Mucosa of rectum (tissue), 2 donors: ENCODE measurements around the gene TEN1.

Experiments
- H3K27ac ChIP-seq, 2 donors: one replicate each; pipeline ENCODE4 v1.7.0; 2013; ENCODE audit warnings: inconsistent platforms in 2 of 2, low read depth in 2 of 2, low read length in 2 of 2
- H3K27me3 ChIP-seq, 2 donors: one replicate each; pipeline ENCODE4 v1.7.0; 2013; ENCODE audit warnings: low read length in 2 of 2; ENCODE audit not compliant: control insufficient read depth in 2 of 2, insufficient read depth in 2 of 2
- H3K36me3 ChIP-seq, 2 donors: one replicate each; pipeline ENCODE4 v1.7.0; 2013; ENCODE audit warnings: low read length in 2 of 2; ENCODE audit not compliant: control insufficient read depth in 2 of 2, insufficient read depth in 2 of 2
- H3K4me1 ChIP-seq, 2 donors: one replicate each; pipeline ENCODE4 v1.7.0; 2013; ENCODE audit warnings: low read length in 2 of 2, mild to moderate bottlenecking in 1 of 2; ENCODE audit not compliant: control insufficient read depth in 2 of 2, insufficient read depth in 2 of 2
- H3K4me3 ChIP-seq, 2 donors: one replicate each; pipeline ENCODE4 v1.7.0; 2013; ENCODE audit warnings: low read length in 2 of 2
- H3K9ac ChIP-seq, 2 donors: one replicate each; pipeline ENCODE4 v1.7.0; 2013; ENCODE audit warnings: low read length in 2 of 2, low read depth in 1 of 2, mild to moderate bottlenecking in 1 of 2
- H3K9me3 ChIP-seq, 2 donors: one replicate each; pipeline ENCODE4 v1.7.0; 2013; ENCODE audit warnings: low read length in 2 of 2; ENCODE audit not compliant: control insufficient read depth in 2 of 2
- donor health status: healthy.
- donor health status: Normal muscosa, but diverticular disease.

Gene TEN1

GRCh38 chr17:75978938-75979704 lies at the start of gene TEN1, which contains the start of gene ACOX1:
Gene TEN1, plus strand, starts transcription at chr17:75979240. Its CDS starts 6,953 bp downstream, at chr17:75986193.
Gene ACOX1, minus strand, starts transcription at chr17:75979166. Its CDS starts 93 bp downstream, at chr17:75979073.
- Histone ChIP-seq H3K9ac (peak within 1 kb of the TSS; percentile 97 to 99), H3K36me3 (peaks cover 0 to 2% of the 10 kb centered on the region in 2 donors), H3K4me3 (peak within 1 kb of the TSS; percentile 96 to 97), H3K27ac (peak within 1 kb of the TSS; percentile 99), H3K27me3 (no peaks in the 10 kb centered on the region), H3K9me3 (no peaks in the 10 kb centered on the region), H3K4me1 (peaks cover 31 to 36% of the 10 kb centered on the region in 2 donors)

DNA sequence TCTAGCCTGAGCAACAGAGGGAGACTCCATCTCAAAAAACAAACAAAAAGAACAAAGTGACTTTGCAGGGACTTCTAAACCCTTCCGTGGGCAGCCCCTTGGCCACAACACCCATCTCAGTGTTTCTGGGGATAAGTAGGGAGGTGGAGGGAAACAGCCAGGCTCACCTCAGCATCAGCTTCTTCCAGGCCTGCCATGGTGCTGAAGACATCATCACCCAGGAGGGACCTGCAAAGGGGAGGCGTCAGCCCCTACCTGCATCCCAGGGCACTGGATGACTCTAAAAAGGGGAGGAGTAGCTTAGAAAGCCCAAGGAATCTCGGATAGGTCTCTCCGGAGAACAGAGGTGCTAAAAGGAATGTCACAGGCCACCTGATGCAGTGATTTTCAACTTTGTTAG lies 48.0 kb upstream of the TEN1 start:
- Histone ChIP-seq H3K9me3 (no peaks in the 10 kb centered on the region), H3K9ac (no peak overlapping the region), H3K27me3 (no peaks in the 10 kb centered on the region), H3K27ac (no peak overlapping the region), H3K4me1 (no peaks in the 10 kb centered on the region), H3K4me3 (no peak overlapping the region), H3K36me3 (peaks cover 0 to 4% of the 10 kb centered on the region in 2 donors)

DNA sequence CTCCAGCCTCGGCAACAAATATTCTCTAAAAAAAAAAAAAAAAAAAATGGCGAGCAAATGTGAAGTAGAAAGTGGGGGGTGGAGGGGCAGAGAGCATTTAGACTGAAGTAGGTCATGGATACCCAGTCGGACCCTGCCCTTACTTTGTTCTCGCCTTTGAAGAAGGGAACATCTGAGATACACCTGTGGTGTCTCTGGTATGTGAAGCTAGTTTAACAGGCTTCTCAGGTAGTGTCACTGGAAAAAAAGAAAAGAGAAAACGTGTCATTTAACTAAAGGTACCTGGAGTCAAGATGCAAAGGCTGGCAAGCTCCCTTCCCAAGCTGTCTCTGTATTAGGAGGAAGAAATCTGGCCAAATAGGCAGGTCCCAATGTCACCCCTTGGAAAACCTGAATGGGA lies 46.2 kb upstream of the TEN1 start:
- Histone ChIP-seq H3K27me3 (no peaks in the 10 kb centered on the region), H3K4me3 (no peak overlapping the region), H3K4me1 (no peaks in the 10 kb centered on the region), H3K9me3 (no peaks in the 10 kb centered on the region), H3K9ac (no peak overlapping the region), H3K27ac (no peak overlapping the region), H3K36me3 (no peaks in the 10 kb centered on the region)

DNA sequence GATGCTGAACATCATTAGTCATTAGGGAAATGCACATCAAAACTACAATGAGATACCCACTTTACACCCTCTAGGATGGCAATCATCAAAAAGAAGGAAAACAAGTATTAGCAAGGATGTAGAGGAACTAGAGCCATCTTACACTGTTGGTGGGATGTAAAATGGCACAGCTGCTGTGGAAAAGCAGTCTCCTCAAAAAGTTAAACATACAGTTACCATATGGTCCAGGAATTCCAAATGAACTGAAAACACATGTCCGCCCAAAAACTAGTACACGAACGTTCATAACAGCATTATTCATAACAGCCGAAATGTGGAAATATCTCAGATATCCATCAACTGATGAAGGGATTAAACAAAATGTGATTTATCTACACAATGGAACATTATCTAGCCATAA lies 45.2 kb upstream of the TEN1 start:
- no peaks in the 10 kb centered on the region for H3K4me1 ChIP-seq
- H3K27ac ChIP-seq, result no peak overlapping the region
- no peaks in the 10 kb centered on the region for H3K36me3 ChIP-seq
- H3K27me3 ChIP-seq, result no peaks in the 10 kb centered on the region
- no peaks in the 10 kb centered on the region for H3K9me3 ChIP-seq
- H3K4me3 ChIP-seq, result no peak overlapping the region
- H3K9ac ChIP-seq, result no peak overlapping the region

GRCh38 chr17:75937652-75938051 lies 41.4 kb upstream of the TEN1 start:
- no peaks in the 10 kb centered on the region for H3K27me3 ChIP-seq
- peaks cover 4 to 8% of the 10 kb centered on the region in 2 donors for H3K4me1 ChIP-seq
- no peaks in the 10 kb centered on the region for H3K9me3 ChIP-seq
- no peak overlapping the region for H3K4me3 ChIP-seq
- peaks cover under 1 to 2% of the 10 kb centered on the region in 2 donors for H3K36me3 ChIP-seq
- no peak overlapping the region for H3K9ac ChIP-seq
- no peak overlapping the region for H3K27ac ChIP-seq

- H3K4me3 ChIP-seq, result peak within 1 kb of the TSS; percentile 77 to 82
- H3K27me3 ChIP-seq, result no peaks in the 10 kb centered on the region
- peak within 1 kb of the TSS; percentile 74 to 87 for H3K9ac ChIP-seq
- H3K27ac ChIP-seq, result peak within 1 kb of the TSS in 1 of 2 donors; percentile 58
- peaks cover 4 to 8% of the 10 kb centered on the region in 2 donors for H3K4me1 ChIP-seq
- peaks cover 10 to 19% of the 10 kb centered on the region in 2 donors for H3K36me3 ChIP-seq
- H3K9me3 ChIP-seq, result no peaks in the 10 kb centered on the region
Observed at GRCh38 chr17:75940727-75941441, 38.2 kb upstream of the TEN1 start, which contains the start of gene FBF1. Gene FBF1, minus strand, starts transcription at chr17:75941042. Its CDS starts 2,893 bp downstream, at chr17:75938149.

DNA sequence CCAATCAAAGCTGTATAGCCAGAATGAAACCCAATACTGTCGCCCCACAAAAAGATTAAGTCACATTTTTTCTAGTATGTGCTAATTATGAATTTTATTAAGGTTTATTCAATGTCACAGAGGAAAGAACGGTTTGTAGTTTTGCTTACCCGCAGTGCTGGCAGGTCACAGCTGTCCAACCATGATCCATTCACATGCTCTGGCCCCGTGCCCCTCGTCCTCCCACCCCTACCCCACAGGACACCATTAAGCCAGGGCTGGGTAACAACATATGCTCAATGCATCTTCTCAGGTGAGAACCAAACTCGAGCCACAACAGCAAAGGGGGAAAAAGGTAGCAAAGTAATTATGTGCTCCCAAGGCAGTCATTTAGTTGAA lies 37.6 kb upstream of the TEN1 start:
- H3K4me3 ChIP-seq, result peak overlapping the region; percentile 34 to 82
- peaks cover 4 to 8% of the 10 kb centered on the region in 2 donors for H3K4me1 ChIP-seq
- H3K36me3 ChIP-seq, result peaks cover 12 to 24% of the 10 kb centered on the region in 2 donors
- H3K9me3 ChIP-seq, result no peaks in the 10 kb centered on the region
- no peak overlapping the region for H3K9ac ChIP-seq
- no peaks in the 10 kb centered on the region for H3K27me3 ChIP-seq
- no peak overlapping the region for H3K27ac ChIP-seq

DNA sequence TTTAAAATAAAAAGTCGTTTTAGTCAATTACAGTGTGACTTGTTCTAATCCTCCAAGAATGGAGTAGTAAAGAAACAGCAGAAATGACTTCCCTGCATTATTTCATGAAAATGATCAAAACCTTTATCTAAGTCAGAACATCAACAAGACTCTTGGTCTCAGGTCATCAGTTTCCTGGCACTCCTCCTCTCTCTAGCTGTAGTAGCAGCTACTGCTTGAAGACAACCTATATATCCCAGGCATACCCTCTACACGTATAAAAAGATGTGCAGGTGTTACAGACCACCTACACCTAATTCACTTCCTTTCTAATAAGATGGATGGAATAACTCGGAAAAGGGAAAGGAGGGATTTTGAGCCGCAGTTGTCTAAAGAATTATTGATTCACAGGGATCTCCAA lies 36.6 kb upstream of the TEN1 start:
- Histone ChIP-seq H3K9ac (no peak overlapping the region), H3K4me1 (peaks cover 4 to 8% of the 10 kb centered on the region in 2 donors), H3K27ac (no peak overlapping the region)

GRCh38 chr17:75943491-75943890 lies 35.5 kb upstream of the TEN1 start:
- no peaks in the 10 kb centered on the region for H3K9me3 ChIP-seq
- no peak overlapping the region for H3K27ac ChIP-seq
- H3K9ac ChIP-seq, result no peak overlapping the region

More for the DNA sequence above, 36.6 kb upstream of the TEN1 start:
- peaks cover 18 to 33% of the 10 kb centered on the region in 2 donors for H3K36me3 ChIP-seq
- no peak overlapping the region for H3K4me3 ChIP-seq
- H3K9me3 ChIP-seq, result no peaks in the 10 kb centered on the region
- no peaks in the 10 kb centered on the region for H3K27me3 ChIP-seq

DNA sequence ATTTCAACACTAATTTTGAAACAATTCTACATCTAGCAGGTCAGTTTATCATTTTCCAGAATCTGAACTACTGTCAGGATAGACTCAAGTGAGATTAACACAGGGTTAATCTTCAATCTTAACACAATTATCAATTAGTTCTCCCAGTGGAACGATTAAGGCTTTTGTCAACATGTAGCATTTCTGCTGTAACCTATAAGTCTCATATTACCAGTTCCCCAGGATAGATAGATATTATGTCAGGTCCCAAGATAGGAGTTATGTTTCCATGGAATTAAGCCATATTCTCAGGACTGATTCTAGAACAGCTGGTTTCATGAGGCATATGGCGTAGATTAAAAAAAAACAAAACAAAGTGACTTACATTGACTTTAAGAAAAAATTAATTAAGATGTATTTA lies 33.8 kb upstream of the TEN1 start:
- Histone ChIP-seq H3K36me3 (peaks cover 37 to 56% of the 10 kb centered on the region in 2 donors), H3K9me3 (no peaks in the 10 kb centered on the region), H3K27ac (no peak overlapping the region)

More at GRCh38 chr17:75943491-75943890, 35.5 kb upstream of the TEN1 start:
- peaks cover 4 to 8% of the 10 kb centered on the region in 2 donors for H3K4me1 ChIP-seq
- no peaks in the 10 kb centered on the region for H3K27me3 ChIP-seq
- no peak overlapping the region for H3K4me3 ChIP-seq
- peaks cover 26 to 42% of the 10 kb centered on the region in 2 donors for H3K36me3 ChIP-seq

More for the DNA sequence above, 33.8 kb upstream of the TEN1 start:
- Histone ChIP-seq H3K9ac (no peak overlapping the region), H3K4me3 (no peak overlapping the region), H3K27me3 (no peaks in the 10 kb centered on the region), H3K4me1 (peaks cover 3 to 8% of the 10 kb centered on the region in 2 donors)
